SK-N-SH (cell line): ENCODE data around the gene MAP4K3. TPM values are rescaled to one million over a fixed set of nuclear protein-coding genes. Genes with fewer than 3 reads are reported as not detected.

Source experiments
- CTCF ChIA-PET: fragments of 300-600, 350-600 bp; formaldehyde crosslinking; extraction: SDS; loops from one replicate; lab custom pipeline; 2021; lab: Yijun Ruan, JAX
- POLR2A ChIA-PET: fragments of 350-600 bp; sonication (Branson Sonifier 250); formaldehyde crosslinking; extraction: SDS; loops from one replicate; lab custom pipeline; 2020; ENCODE audit warnings: antibody characterized with exemption, inconsistent platforms; lab: Yijun Ruan, JAX
- DNase-seq: peaks from one replicate; pipeline ENCODE4 v3.0.0; 2012
- H2AFZ ChIP-seq: fragments of 200-600 bp; sonication (generic); 2 replicates; pipeline ENCODE4 v1.8.1; 2016; ENCODE audit warnings: antibody characterized with exemption, mild to moderate bottlenecking, low read depth
- H3F3A ChIP-seq: fragments of 200-600 bp; sonication (generic); replicated peaks from 2 replicates; pipeline ENCODE3; 2016; ENCODE audit warnings: antibody characterized with exemption, mild to moderate bottlenecking; ENCODE audit not compliant: insufficient read depth
- H3K27ac ChIP-seq, 2 experiments: fragments of 200-500 bp in 1 of 2; fragments of 200-600 bp in 1 of 2; sonication (Bioruptor generic) in 1 of 2; sonication (generic), shearing (Covaris generic) in 1 of 2; 2 replicates each; pipeline versions ENCODE4 v1.5.1 to v1.6.1; 2014 to 2016; ENCODE audit warnings: low read depth in 2 of 2, inconsistent platforms in 1 of 2, low read length in 1 of 2, mild to moderate bottlenecking in 1 of 2, mixed read lengths in 1 of 2
- H3K27me3 ChIP-seq: fragments of 200-600 bp; sonication (generic), shearing (Covaris generic); 2 replicates; pipeline ENCODE4 v1.6.1; 2016; ENCODE audit warnings: mixed run types; ENCODE audit not compliant: insufficient read depth
- H3K36me3 ChIP-seq, 2 experiments: fragments of 200-500 bp in 1 of 2; fragments of 200-600 bp in 1 of 2; sonication (Bioruptor generic) in 1 of 2; sonication (generic) in 1 of 2; replicated peaks in 1 of 2; 2 replicates each; pipeline versions ENCODE3 to v1.5.1; 2014 to 2016; ENCODE audit warnings: low read length in 1 of 2, mild to moderate bottlenecking in 1 of 2; ENCODE audit not compliant: insufficient read depth in 2 of 2, control insufficient read depth in 1 of 2
- H3K4me1 ChIP-seq, 2 experiments: fragments of 200-500 bp in 1 of 2; fragments of 200-600 bp in 1 of 2; sonication (Bioruptor generic) in 1 of 2; sonication (generic), shearing (Covaris generic) in 1 of 2; 2 replicates each; pipeline versions ENCODE4 v1.5.1 to v1.6.1; 2014 to 2016; ENCODE audit warnings: low read depth in 1 of 2, low read length in 1 of 2, mixed run types in 1 of 2; ENCODE audit not compliant: insufficient read depth in 2 of 2, control insufficient read depth in 1 of 2
- H3K4me2 ChIP-seq: fragments of 200-600 bp; sonication (generic), shearing (Covaris generic); 2 replicates; pipeline ENCODE4 v1.6.1; 2017; ENCODE audit warnings: mixed run types
- H3K4me3 ChIP-seq, 2 experiments: fragments of 200-500 bp in 1 of 2; fragments of 200-600 bp in 1 of 2; sonication (Bioruptor generic) in 1 of 2; sonication (generic), shearing (Covaris generic) in 1 of 2; 2 replicates each; pipeline versions ENCODE4 v1.5.1 to v1.8.1; 2014 to 2016; ENCODE audit warnings: low read depth in 2 of 2, inconsistent platforms in 1 of 2, low read length in 1 of 2, mild to moderate bottlenecking in 1 of 2, mixed read lengths in 1 of 2, moderate library complexity in 1 of 2
- H3K79me2 ChIP-seq: fragments of 200-600 bp; sonication (generic); 2 replicates; pipeline ENCODE4 v1.8.1; 2017; ENCODE audit warnings: mild to moderate bottlenecking; ENCODE audit not compliant: insufficient read depth
- H3K9ac ChIP-seq: fragments of 200-600 bp; sonication (generic); 2 replicates; pipeline ENCODE4 v1.6.1; 2017; ENCODE audit warnings: mixed run types
- H3K9me2 ChIP-seq: fragments of 200-600 bp; sonication (generic); 2 replicates; pipeline ENCODE4 v1.6.1; 2017; ENCODE audit warnings: mixed run types
- H3K9me3 ChIP-seq: fragments of 200-600 bp; sonication (generic); 2 replicates; pipeline ENCODE4 v1.6.1; 2017; ENCODE audit warnings: mixed run types, mild to moderate bottlenecking, moderate library complexity
- H4K20me1 ChIP-seq: fragments of 200-600 bp; sonication (generic); 2 replicates; pipeline ENCODE4 v1.6.1; 2017; ENCODE audit warnings: mild to moderate bottlenecking, mixed run types; ENCODE audit not compliant: insufficient read depth
- CHD2 ChIP-seq: fragments of 150-350 bp; IDR thresholded peaks from 2 replicates; pipeline ENCODE4 v1.6.1; 2018; ENCODE audit warnings: low read length; ENCODE audit not compliant: partially characterized antibody
- EP300 ChIP-seq, 2 experiments: IDR thresholded peaks; 2 replicates each; pipeline versions ENCODE4 v1.4.0 to v1.6.1; 2012; ENCODE audit warnings: borderline replicate concordance in 1 of 2, low read depth in 1 of 2, low read length in 1 of 2
- GABPA ChIP-seq: IDR thresholded peaks from 2 replicates; pipeline ENCODE4 v1.4.0; 2012; ENCODE audit warnings: low read depth, mild to moderate bottlenecking
- MAX ChIP-seq: IDR thresholded peaks from 2 replicates; pipeline ENCODE4 v1.4.0; 2012; ENCODE audit warnings: low read depth
- MXI1 ChIP-seq: IDR thresholded peaks from 2 replicates; pipeline ENCODE4 v1.6.1; 2012; ENCODE audit warnings: mild to moderate bottlenecking, low read depth, low read length, improper control_type of control experiment
- NFIC ChIP-seq: IDR thresholded peaks from 2 replicates; pipeline ENCODE4 v1.4.0; 2012; ENCODE audit warnings: borderline replicate concordance
- NRF1 ChIP-seq: IDR thresholded peaks from 2 replicates; pipeline ENCODE4 v1.6.1; 2012; ENCODE audit warnings: low read depth, mild to moderate bottlenecking, low read length
- POLR2AphosphoS5 ChIP-seq: IDR thresholded peaks from 2 replicates; pipeline ENCODE4 v1.6.1; 2012; ENCODE audit warnings: low read depth, low read length
- RFX5 ChIP-seq: IDR thresholded peaks from 2 replicates; pipeline ENCODE4 v1.6.1; 2012; ENCODE audit warnings: mild to moderate bottlenecking, improper control_type of control experiment, low read length
- RXRA ChIP-seq: IDR thresholded peaks from 2 replicates; pipeline ENCODE4 v1.4.0; 2012; ENCODE audit warnings: low read depth, mild to moderate bottlenecking, borderline replicate concordance
- SIN3A ChIP-seq: IDR thresholded peaks from 2 replicates; pipeline ENCODE4 v1.6.1; 2012; ENCODE audit warnings: low read depth, mild to moderate bottlenecking, low read length, moderate library complexity, borderline replicate concordance
- TCF12 ChIP-seq: IDR thresholded peaks from 2 replicates; pipeline ENCODE4 v1.4.0; 2012
- WGBS: methylation state at CpG from one replicate; pipeline ENCODE4 v1.1.6; 2017; ENCODE audit warnings: low lambda C conversion rate; 5-methylcytosine and 5-hydroxymethylcytosine counted together
- polyA plus RNA-seq, 3 experiments: library from polyadenylated mRNA; depleted of rRNA; stranded (reverse); fragments of >200 nt; gene quantifications; 2 replicates each; pipeline ENCODE4 v1.2.3, GENCODE V29; 2012
- TF ChIP-seq, protein P1 (sequence below): IDR thresholded peaks from 2 replicates; pipeline ENCODE4; 2012

MAP4K3 gene
- polyA plus RNA-seq, 1 of the 3 experiments (the other 2 are of a cell fraction): 8.8 TPM

- CTCF ChIA-PET: interaction anchor here (1.2 to 2.3 kb wide), 5 partner anchors 10 to 34 kb away, joined by 3 to 20 read pairs (median 5); no protein-coding TSS in a partner anchor
- 96% methylated on average over 8 of the region's 8 CpGs for WGBS
- Histone ChIP-seq H3K27ac (no peak overlapping the region), H3K9ac (no peak overlapping the region), H3K9me3 (no peaks in the 10 kb centered on the region), H3K27me3 (no peaks in the 10 kb centered on the region), H3K36me3 (no peaks in the 10 kb centered on the region), H3K4me3 (no peak overlapping the region), H3K79me2 (peaks cover 97% of the 10 kb centered on the region), H3K9me2 (no peaks in the 10 kb centered on the region), H4K20me1 (peaks cover 15% of the 10 kb centered on the region), H3F3A (peaks cover 8% of the 10 kb centered on the region), H3K4me2 (no peak overlapping the region), H3K4me1 (peaks cover 9 to 12% of the 10 kb centered on the region in 2 experiments; a peak in 3 of 4 replicates), H2AFZ (no peak overlapping the region)
- TF ChIP-seq NRF1 (no peak), POLR2AphosphoS5 (no peak), MAX (no peak), SIN3A (no peak), CHD2 (no peak), RXRA (no peak), RFX5 (no peak), MXI1 (no peak)
- no peak for DNase-seq
- POLR2A ChIA-PET: no interaction called here
These were observed 35.8 kb downstream of the MAP4K3 start for GRCh38 chr2:39401319-39401718.

DNA sequence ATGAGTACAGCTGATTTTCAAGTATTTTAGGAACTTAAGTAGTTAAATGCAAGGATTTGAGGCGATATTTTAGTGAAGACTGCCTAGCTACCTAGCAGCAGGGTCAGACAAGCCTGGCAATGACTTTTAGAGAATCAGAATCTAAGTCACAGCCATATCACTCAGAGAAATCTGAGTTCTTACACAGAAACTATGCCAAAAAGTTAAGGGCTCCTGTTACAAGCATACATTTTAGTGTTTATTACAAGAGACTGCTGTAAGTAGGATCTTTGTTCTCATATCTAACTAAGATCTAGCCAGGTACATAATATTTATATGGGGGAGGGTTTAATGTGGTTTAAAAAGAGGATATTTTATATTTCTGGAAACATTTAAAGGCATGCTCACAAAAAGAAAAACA is 37.5 kb downstream of the MAP4K3 start:
- CTCF ChIA-PET: interaction anchor here (1.1 to 2.3 kb wide), 4 partner anchors 13 to 298 kb away, joined by 3 to 20 read pairs (median 3); no protein-coding TSS in a partner anchor
- Histone ChIP-seq H3K4me2 (peak overlapping the region; percentile 6; the same call in 1 of the 2 replicates), H3K79me2 (peaks cover 96% of the 10 kb centered on the region), H3F3A (peaks cover 11% of the 10 kb centered on the region), H3K27me3 (no peaks in the 10 kb centered on the region), H3K4me3 (no peak overlapping the region), H3K4me1 (peaks cover 21 to 29% of the 10 kb centered on the region in 2 experiments; a peak in 3 of 4 replicates), H4K20me1 (peaks cover 24% of the 10 kb centered on the region), H3K36me3 (no peaks in the 10 kb centered on the region), H3K9ac (no peak overlapping the region), H3K9me2 (no peaks in the 10 kb centered on the region), H3K27ac (peak overlapping the region; percentile 35 to 40; a peak in 3 of 4 replicates), H2AFZ (no peak overlapping the region), H3K9me3 (no peaks in the 10 kb centered on the region)
- POLR2A ChIA-PET: no interaction called here
- DNase-seq: no peak
- TF ChIP-seq EP300 (IDR thresholded peaks at IDR 0.05; ENCODE audit: borderline replicate concordance in 1 of 2, low read depth in 1 of 2, low read length in 1 of 2) (0 out of 4 replicates have a peak, but pooled peaks of 1 of the 2 experiments have one; percentile 8), TCF12 (no peak), MXI1 (no peak), RFX5 (no peak), GABPA (no peak), NFIC (peak; percentile 33; the same call in 1 of the 2 replicates)
- TF ChIP-seq, protein P1, sequence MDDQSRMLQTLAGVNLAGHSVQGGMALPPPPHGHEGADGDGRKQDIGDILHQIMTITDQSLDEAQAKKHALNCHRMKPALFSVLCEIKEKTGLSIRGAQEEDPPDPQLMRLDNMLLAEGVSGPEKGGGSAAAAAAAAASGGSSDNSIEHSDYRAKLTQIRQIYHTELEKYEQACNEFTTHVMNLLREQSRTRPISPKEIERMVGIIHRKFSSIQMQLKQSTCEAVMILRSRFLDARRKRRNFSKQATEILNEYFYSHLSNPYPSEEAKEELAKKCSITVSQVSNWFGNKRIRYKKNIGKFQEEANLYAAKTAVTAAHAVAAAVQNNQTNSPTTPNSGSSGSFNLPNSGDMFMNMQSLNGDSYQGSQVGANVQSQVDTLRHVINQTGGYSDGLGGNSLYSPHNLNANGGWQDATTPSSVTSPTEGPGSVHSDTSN: peak; percentile 8; the same call in 1 of the 2 replicates
- 89% methylated on average over 1 of the region's 1 CpG for WGBS
